Thymus (tissue), 11 donors: ENCODE data around the gene RAPGEF1. TPM values are rescaled to one million over a fixed set of nuclear protein-coding genes. Genes with fewer than 3 reads are reported as not detected.

Experiments used
- DNase-seq, 9 donors: peaks; one replicate each; pipeline ENCODE4 v3.0.0-alpha.2; 2013; ENCODE audit warnings: low spot score in 9 of 9, low read depth in 6 of 9, missing footprints in 1 of 9
- H3K27ac ChIP-seq, 2 donors: one replicate each; pipeline ENCODE4 v1.5.1; 2013; ENCODE audit warnings: control low read depth in 1 of 2, low read depth in 1 of 2, low read length in 1 of 2, mild to moderate bottlenecking in 1 of 2, moderate library complexity in 1 of 2
- H3K27me3 ChIP-seq, 2 donors: one replicate each; pipeline ENCODE4 v1.5.1; 2013; ENCODE audit warnings: low read length in 1 of 2; ENCODE audit not compliant: control insufficient read depth in 2 of 2, insufficient read depth in 1 of 2
- H3K36me3 ChIP-seq, 2 donors: one replicate each; pipeline ENCODE4 v1.5.1; 2013; ENCODE audit warnings: low read length in 1 of 2, mild to moderate bottlenecking in 1 of 2, moderate library complexity in 1 of 2; ENCODE audit not compliant: control insufficient read depth in 2 of 2, insufficient read depth in 2 of 2
- H3K4me1 ChIP-seq, 2 donors: one replicate each; pipeline ENCODE4 v1.5.1; 2013; ENCODE audit warnings: low read length in 2 of 2; ENCODE audit not compliant: control insufficient read depth in 2 of 2, insufficient read depth in 2 of 2
- H3K4me3 ChIP-seq, 2 donors: one replicate each; pipeline ENCODE4 v1.5.1; 2013; ENCODE audit warnings: low read length in 2 of 2, control low read depth in 1 of 2, mild to moderate bottlenecking in 1 of 2
- H3K9me3 ChIP-seq, 2 donors: one replicate each; pipeline ENCODE4 v1.5.1; 2013; ENCODE audit warnings: low read length in 1 of 2, mild to moderate bottlenecking in 1 of 2; ENCODE audit not compliant: control insufficient read depth in 2 of 2, insufficient read depth in 1 of 2
- WGBS: extraction: QIAGEN DNeasy Blood & Tissue Kit; methylation state at CpG from one replicate; pipeline ENCODE4 v1.1.7; 2013; 5-methylcytosine and 5-hydroxymethylcytosine counted together
- polyA plus RNA-seq: library from polyadenylated mRNA; stranded (reverse); fragments of 200-250 nt; gene quantifications from one replicate; pipeline ENCODE4 v1.2.3, GENCODE V29; 2013
- total RNA-seq: library from RNA; stranded (reverse); fragments of 120-200 nt; gene quantifications from one replicate; pipeline ENCODE4 v1.2.4, GENCODE V29; 2013
- donor health status: healthy.

RAPGEF1 gene
- total and polyA plus RNA-seq, 2 donors: 21.6 to 25.9 TPM

- H3K27ac ChIP-seq: no peak overlapping the region
- H3K4me1 ChIP-seq: peaks cover 10 to 12% of the 10 kb centered on the region in 2 donors
- no peaks in the 10 kb centered on the region for H3K9me3 ChIP-seq
These were observed 88.7 kb downstream of the RAPGEF1 start for GRCh38 chr9:131651160-131651559.

GRCh38 chr9:131650254-131650653 lies 89.6 kb downstream of the RAPGEF1 start:
- H3K27ac ChIP-seq: no peak overlapping the region
- no peak overlapping the region for H3K4me3 ChIP-seq
- no peaks in the 10 kb centered on the region for H3K27me3 ChIP-seq
- peaks cover 4 to 5% of the 10 kb centered on the region in 2 donors for H3K4me1 ChIP-seq
- DNase-seq: no peak
- 92% methylated on average over 4 of the region's 4 CpGs for whole genome bisulfite sequencing
- peaks cover 3 to 35% of the 10 kb centered on the region in 2 donors for H3K36me3 ChIP-seq
- H3K9me3 ChIP-seq: no peaks in the 10 kb centered on the region

More at GRCh38 chr9:131651160-131651559, 88.7 kb downstream of the RAPGEF1 start:
- Histone ChIP-seq H3K27me3 (no peaks in the 10 kb centered on the region), H3K4me3 (no peak overlapping the region), H3K36me3 (peaks cover 3 to 28% of the 10 kb centered on the region in 2 donors)
- 97% methylated on average over 2 of the region's 2 CpGs for WGBS
- DNase-seq: no peak

GRCh38 chr9:131649646-131650045 lies 90.2 kb downstream of the RAPGEF1 start:
- no peak overlapping the region for H3K27ac ChIP-seq
- H3K9me3 ChIP-seq: no peaks in the 10 kb centered on the region
- peaks cover 3% of the 10 kb centered on the region in 2 donors for H3K4me1 ChIP-seq
- 98% methylated on average over 6 of the region's 6 CpGs for WGBS
- H3K27me3 ChIP-seq: no peaks in the 10 kb centered on the region
- H3K36me3 ChIP-seq: peaks cover 3 to 35% of the 10 kb centered on the region in 2 donors
- H3K4me3 ChIP-seq: no peak overlapping the region
- no peak for DNase-seq

GRCh38 chr9:131645078-131645776 lies 94.6 kb downstream of the RAPGEF1 start:
- DNase-seq: no peak
- Histone ChIP-seq H3K4me3 (no peak overlapping the region), H3K36me3 (peaks cover 17 to 62% of the 10 kb centered on the region in 2 donors), H3K4me1 (peaks cover 0 to 8% of the 10 kb centered on the region in 2 donors), H3K27me3 (no peaks in the 10 kb centered on the region), H3K9me3 (no peaks in the 10 kb centered on the region), H3K27ac (no peak overlapping the region)
- 96% methylated on average over 13 of the region's 13 CpGs for WGBS

- Histone ChIP-seq H3K4me1 (peaks cover 0 to 10% of the 10 kb centered on the region in 2 donors), H3K27ac (no peak overlapping the region), H3K27me3 (no peaks in the 10 kb centered on the region), H3K9me3 (no peaks in the 10 kb centered on the region), H3K36me3 (peaks cover 27 to 70% of the 10 kb centered on the region in 2 donors), H3K4me3 (no peak overlapping the region)
- DNase-seq: no peak
- WGBS: 97% methylated on average over 13 of the region's 13 CpGs
These were observed 97.3 kb downstream of the RAPGEF1 start for GRCh38 chr9:131642496-131643083.

GRCh38 chr9:131641618-131642495 lies 98.0 kb downstream of the RAPGEF1 start:
- Histone ChIP-seq H3K9me3 (no peaks in the 10 kb centered on the region), H3K4me3 (no peak overlapping the region), H3K27ac (no peak overlapping the region), H3K4me1 (peaks cover 0 to 10% of the 10 kb centered on the region in 2 donors), H3K27me3 (no peaks in the 10 kb centered on the region), H3K36me3 (peaks cover 27 to 64% of the 10 kb centered on the region in 2 donors)
- no peak for DNase-seq
- WGBS: 96% methylated on average over 18 of the region's 18 CpGs

- Histone ChIP-seq H3K4me3 (no peak overlapping the region), H3K36me3 (peaks cover 34 to 59% of the 10 kb centered on the region in 2 donors), H3K27me3 (no peaks in the 10 kb centered on the region), H3K4me1 (peaks cover 0 to 11% of the 10 kb centered on the region in 2 donors), H3K9me3 (no peaks in the 10 kb centered on the region), H3K27ac (peak overlapping the region; percentile 65 to 68)
- DNase-seq: no peak
- WGBS: 95% methylated on average over 11 of the region's 11 CpGs
These were observed 99.3 kb downstream of the RAPGEF1 start for GRCh38 chr9:131640438-131641137.

GRCh38 chr9:131639769-131640437 lies 100.0 kb downstream of the RAPGEF1 start:
- DNase-seq: no peak
- H3K27ac ChIP-seq: peak overlapping the region; percentile 65 to 68
- peaks cover 0 to 13% of the 10 kb centered on the region in 2 donors for H3K4me1 ChIP-seq
- H3K27me3 ChIP-seq: no peaks in the 10 kb centered on the region
- no peaks in the 10 kb centered on the region for H3K9me3 ChIP-seq
- peaks cover 34 to 62% of the 10 kb centered on the region in 2 donors for H3K36me3 ChIP-seq
- WGBS: 90% methylated on average over 9 of the region's 9 CpGs
- no peak overlapping the region for H3K4me3 ChIP-seq
